ENCODE measurements around the gene TNK1. TPM values are rescaled to one million over a fixed set of nuclear protein-coding genes. Genes with fewer than 3 reads are reported as not detected.

Gene TNK1
- total and polyA plus RNA-seq, 2 donors (not counting 3 experiments of a cell fraction or from before 2014, with no cell fraction given): 0.22 to 0.58 TPM

DNA sequence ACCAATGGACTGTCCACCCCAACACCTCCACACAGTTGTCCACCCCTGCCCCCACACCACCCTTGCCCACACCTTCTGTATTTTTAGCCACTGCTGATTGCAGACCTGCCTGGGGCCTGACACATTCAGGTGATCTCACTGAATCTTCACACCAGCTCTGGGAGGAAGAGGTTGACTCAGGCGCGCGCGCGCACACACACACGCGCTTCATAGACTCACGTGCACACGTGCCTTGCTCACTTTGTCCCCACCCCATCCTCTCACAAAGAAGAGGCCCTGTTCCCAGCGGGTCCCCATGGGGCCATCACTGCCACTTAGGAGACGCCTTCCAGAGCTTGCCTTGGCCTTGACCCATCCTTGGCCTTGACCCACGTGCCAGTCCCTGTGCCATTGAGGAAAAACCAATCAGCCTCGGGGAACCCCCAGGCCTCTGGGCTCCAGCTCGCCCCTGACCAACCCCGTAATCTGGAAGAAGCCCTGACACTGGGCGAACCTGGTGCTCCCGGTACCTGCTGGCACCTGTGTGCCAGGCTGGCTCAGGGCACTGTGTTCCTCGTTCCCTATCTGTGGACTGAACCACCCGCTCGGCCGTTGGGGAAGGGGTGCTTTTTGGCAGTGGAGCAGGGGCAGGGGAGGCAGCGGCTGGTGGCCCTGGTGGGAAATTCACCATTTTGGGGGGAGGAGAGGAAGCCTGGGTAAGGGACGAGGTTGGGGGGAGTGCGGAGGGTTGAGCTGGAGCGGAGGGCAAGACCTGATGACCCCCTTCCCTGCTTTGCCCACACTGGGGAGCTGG, 29.9 kb downstream of the TNK1 start:
- Histone ChIP-seq H4K20me1 (replicated peaks; ENCODE audit: control insufficient read depth, extremely low read depth, insufficient read depth, low read length) (no peaks in the 10 kb centered on the region), H3K9me3 (replicated peaks; ENCODE audit: control insufficient read depth, insufficient read depth, low read length) (no peaks in the 10 kb centered on the region), H3K79me2 (ENCODE audit: control insufficient read depth, insufficient read depth, low read length) (no peaks in the 10 kb centered on the region), H3K27ac (ENCODE audit: insufficient read depth, low read depth, low read length) (no peak overlapping the region), H3K4me2 (ENCODE audit: insufficient read depth, low read length) (no peak overlapping the region), H3K27me3 (ENCODE audit: control insufficient read depth in 2 of 2, insufficient read depth in 2 of 2, low read length in 2 of 2) (no peaks in the 10 kb centered on the region), H3K9ac (replicated peaks; ENCODE audit: extremely low read depth, insufficient read depth, low read length) (no peak overlapping the region), H3K4me1 (ENCODE audit: control insufficient read depth, extremely low read depth, insufficient read depth, low read length) (no peaks in the 10 kb centered on the region), H3K9me1 (replicated peaks; ENCODE audit: control insufficient read depth, extremely low read depth, insufficient read depth, low read length) (no peaks in the 10 kb centered on the region), H2AFZ (ENCODE audit: low read depth, low read length) (no peak overlapping the region), H3K4me3 (replicated peaks in 1 of 3; ENCODE audit: insufficient read depth in 1 of 3, low read depth in 1 of 3, low read length in 3 of 3) (no peak overlapping the region), H3K36me3 (ENCODE audit: control insufficient read depth in 2 of 2, extremely low read depth in 1 of 2, insufficient read depth in 2 of 2, low read length in 2 of 2) (peaks cover 0 to 17% of the 10 kb centered on the region in 2 experiments)
- ChIA-PET CTCF (no interaction called here), POLR2A (no interaction called here)
- intact Hi-C loops (cut with micrococcal nuclease): no loop called here
- BruUV-seq (replicated peaks): no TSS peak
- DNase-seq (ENCODE audit: low read depth, low spot score) (no peak), FAIRE-seq (no peak)
- TF ChIP-seq POLR2A (IDR thresholded peaks at IDR 0.05; ENCODE audit: low read depth, low read length) (no peak), EZH2 (IDR thresholded peaks at IDR 0.05; ENCODE audit: borderline replicate concordance, low read depth, low read length, severe bottlenecking) (no peak), POLR2AphosphoS5 (IDR thresholded peaks at IDR 0.05; ENCODE audit: insufficient read depth, low read depth, low read length) (no peak), MYC (IDR thresholded peaks at IDR 0.05; ENCODE audit: low read depth, low read length) (no peak), GATA2 (IDR thresholded peaks at IDR 0.05; ENCODE audit: insufficient read depth, insufficient read length, low read depth, low read length) (no peak), FOS (IDR thresholded peaks at IDR 0.05; ENCODE audit: borderline replicate concordance, insufficient read depth, low read length) (no peak), JUN (IDR thresholded peaks at IDR 0.05; ENCODE audit: borderline replicate concordance, insufficient read depth, insufficient read length, low read depth) (no peak)
- TF ChIP-seq, protein P1, sequence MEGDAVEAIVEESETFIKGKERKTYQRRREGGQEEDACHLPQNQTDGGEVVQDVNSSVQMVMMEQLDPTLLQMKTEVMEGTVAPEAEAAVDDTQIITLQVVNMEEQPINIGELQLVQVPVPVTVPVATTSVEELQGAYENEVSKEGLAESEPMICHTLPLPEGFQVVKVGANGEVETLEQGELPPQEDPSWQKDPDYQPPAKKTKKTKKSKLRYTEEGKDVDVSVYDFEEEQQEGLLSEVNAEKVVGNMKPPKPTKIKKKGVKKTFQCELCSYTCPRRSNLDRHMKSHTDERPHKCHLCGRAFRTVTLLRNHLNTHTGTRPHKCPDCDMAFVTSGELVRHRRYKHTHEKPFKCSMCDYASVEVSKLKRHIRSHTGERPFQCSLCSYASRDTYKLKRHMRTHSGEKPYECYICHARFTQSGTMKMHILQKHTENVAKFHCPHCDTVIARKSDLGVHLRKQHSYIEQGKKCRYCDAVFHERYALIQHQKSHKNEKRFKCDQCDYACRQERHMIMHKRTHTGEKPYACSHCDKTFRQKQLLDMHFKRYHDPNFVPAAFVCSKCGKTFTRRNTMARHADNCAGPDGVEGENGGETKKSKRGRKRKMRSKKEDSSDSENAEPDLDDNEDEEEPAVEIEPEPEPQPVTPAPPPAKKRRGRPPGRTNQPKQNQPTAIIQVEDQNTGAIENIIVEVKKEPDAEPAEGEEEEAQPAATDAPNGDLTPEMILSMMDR (IDR thresholded peaks at IDR 0.05; ENCODE audit: extremely low read depth in 1 of 2, insufficient read depth in 1 of 2, low read depth in 1 of 2, low read length in 2 of 2): no peak
- TF ChIP-seq, protein P2, sequence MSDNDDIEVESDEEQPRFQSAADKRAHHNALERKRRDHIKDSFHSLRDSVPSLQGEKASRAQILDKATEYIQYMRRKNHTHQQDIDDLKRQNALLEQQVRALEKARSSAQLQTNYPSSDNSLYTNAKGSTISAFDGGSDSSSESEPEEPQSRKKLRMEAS (IDR thresholded peaks at IDR 0.05; ENCODE audit: insufficient read depth, insufficient read length): no peak
- dilution Hi-C loops (cut with MboI; ENCODE audit: extremely low pct_ligation_motif_present, low sequenced_read_pairs): no loop called here
